RWPE1 (cell line): ENCODE measurements around the gene FXYD7.

ENCODE experiments used
- CTCF ChIA-PET: fragments of 350-600 bp; sonication (Branson Sonifier 250); formaldehyde crosslinking; extraction: SDS; loops from one replicate; lab custom pipeline; 2021; lab: Yijun Ruan, JAX
- POLR2A ChIA-PET: fragments of 400-600 bp; formaldehyde crosslinking; extraction: SDS; loops from one replicate; lab custom pipeline; 2020; ENCODE audit warnings: antibody characterized with exemption; ENCODE audit not compliant: low non-redundant PET; lab: Yijun Ruan, JAX
- DNase-seq: peaks from one replicate; pipeline ENCODE4 v3.0.0; 2012; ENCODE audit warnings: low spot score
- H3K27ac ChIP-seq: fragments of 450-650 bp; 2 replicates; pipeline ENCODE4 v1.5.1; 2017
- TF ChIP-seq, protein P1 (sequence below): fragments of 450-650 bp; conservative IDR thresholded peaks from 2 replicates; pipeline ENCODE4 v1.5.1; 2017; ENCODE audit warnings: low read depth, mild to moderate bottlenecking

Gene FXYD7

DNA sequence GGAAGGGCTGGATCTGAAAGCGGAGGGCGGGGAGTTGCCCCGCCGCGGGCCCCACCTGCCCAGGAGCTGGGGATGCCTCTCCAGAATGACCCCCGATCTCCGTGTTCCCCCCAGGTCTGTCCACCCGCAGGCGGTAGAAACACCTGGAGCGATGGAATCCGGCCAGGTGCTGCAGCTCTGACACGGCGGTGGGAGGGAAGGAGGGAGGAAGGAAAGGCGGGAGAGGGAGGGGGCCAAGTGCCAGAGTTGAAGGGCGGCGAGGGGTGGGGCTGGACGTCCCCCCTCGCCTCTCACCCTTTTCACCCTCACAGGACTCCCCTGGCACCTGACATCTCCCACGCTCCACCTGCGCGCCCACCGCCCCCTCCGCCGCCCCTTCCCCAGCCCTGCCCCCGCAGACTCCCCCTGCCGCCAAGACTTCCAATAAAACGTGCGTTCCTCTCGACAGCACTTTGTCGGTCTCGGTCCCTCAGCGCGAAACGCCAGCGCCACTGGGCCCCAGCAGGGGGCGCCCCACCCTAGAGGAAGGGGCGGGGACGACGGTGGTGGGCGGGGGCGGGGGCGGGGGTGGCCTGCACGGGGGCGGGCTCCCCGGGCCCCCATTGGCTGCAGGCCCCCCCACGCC, 337 bp upstream of the FXYD7 start:
- CTCF ChIA-PET, result interaction anchor here (0.5 to 2.6 kb wide), 10 partner anchors 28 to 171 kb away, joined by 3 to 14 read pairs (median 4); no protein-coding TSS in a partner anchor
- TF ChIP-seq, protein P1, sequence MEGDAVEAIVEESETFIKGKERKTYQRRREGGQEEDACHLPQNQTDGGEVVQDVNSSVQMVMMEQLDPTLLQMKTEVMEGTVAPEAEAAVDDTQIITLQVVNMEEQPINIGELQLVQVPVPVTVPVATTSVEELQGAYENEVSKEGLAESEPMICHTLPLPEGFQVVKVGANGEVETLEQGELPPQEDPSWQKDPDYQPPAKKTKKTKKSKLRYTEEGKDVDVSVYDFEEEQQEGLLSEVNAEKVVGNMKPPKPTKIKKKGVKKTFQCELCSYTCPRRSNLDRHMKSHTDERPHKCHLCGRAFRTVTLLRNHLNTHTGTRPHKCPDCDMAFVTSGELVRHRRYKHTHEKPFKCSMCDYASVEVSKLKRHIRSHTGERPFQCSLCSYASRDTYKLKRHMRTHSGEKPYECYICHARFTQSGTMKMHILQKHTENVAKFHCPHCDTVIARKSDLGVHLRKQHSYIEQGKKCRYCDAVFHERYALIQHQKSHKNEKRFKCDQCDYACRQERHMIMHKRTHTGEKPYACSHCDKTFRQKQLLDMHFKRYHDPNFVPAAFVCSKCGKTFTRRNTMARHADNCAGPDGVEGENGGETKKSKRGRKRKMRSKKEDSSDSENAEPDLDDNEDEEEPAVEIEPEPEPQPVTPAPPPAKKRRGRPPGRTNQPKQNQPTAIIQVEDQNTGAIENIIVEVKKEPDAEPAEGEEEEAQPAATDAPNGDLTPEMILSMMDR, result peak; percentile 66
- POLR2A ChIA-PET, result no interaction called here
- no peak overlapping the region for H3K27ac ChIP-seq
- peak; percentile 34 for DNase-seq

GRCh38 chr19:35143818-35144217, 763 bp downstream of the FXYD7 start:
- ChIA-PET CTCF (interaction anchor here (0.6 kb wide), 2 partner anchors 75 to 124 kb away, joined by 3 to 4 read pairs; no protein-coding TSS in a partner anchor), POLR2A (no interaction called here)

GRCh38 chr19:35144259-35144599, 1.2 kb downstream of the FXYD7 start:
- no peak overlapping the region for H3K27ac ChIP-seq
- CTCF ChIA-PET, result interaction anchor here (0.6 to 0.8 kb wide), 2 partner anchors 9 to 76 kb away, joined by 3 read pairs; no protein-coding TSS in a partner anchor
- DNase-seq, result no peak
- TF ChIP-seq, protein P1, result no peak
- POLR2A ChIA-PET, result interaction anchor here (0.9 kb wide), 1 partner anchor 10 kb away, joined by 3 read pairs; no protein-coding TSS in a partner anchor

More at GRCh38 chr19:35143818-35144217, 763 bp downstream of the FXYD7 start:
- DNase-seq, result no peak
- TF ChIP-seq, protein P1, result no peak
- no peak overlapping the region for H3K27ac ChIP-seq

DNA sequence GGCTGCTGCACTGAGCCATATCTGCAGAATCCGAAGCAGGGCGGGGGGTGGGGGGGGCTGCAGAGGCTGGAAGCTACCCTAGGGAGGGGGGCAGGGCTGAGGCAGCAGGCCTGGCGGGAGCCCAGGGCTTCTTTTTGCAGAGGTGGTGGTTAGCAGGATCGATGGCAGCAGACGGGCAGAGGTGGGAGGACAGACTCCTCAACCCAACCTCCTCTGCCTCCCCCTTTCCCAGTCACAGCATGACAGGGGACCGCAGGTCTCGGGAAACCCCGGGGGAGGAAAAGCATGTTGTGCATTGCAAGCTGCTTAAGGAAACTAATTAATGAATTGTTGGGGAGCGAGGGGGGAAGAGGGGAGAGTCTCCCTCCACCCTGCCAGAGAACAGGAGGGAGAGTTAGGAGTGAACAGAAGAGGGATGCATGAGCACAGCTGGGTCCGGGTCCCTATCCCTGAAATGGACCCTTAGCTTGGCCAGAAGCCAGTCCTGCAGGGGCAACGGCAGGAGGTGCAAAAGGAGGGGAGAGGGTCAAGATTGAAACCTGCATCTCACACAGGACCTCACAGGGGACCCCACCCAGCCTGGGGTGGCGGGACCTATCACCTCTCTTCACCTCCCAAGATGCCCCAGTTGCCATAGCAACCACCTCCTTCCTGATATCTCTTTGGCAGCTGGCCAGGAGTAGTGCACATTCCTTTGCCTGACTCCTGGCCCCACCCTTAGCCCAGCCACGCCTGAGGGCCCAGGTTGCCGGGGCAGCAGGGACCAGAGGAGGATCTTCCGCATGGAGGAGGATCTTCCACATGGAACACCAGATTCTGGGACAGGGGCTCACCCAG, 1.8 kb downstream of the FXYD7 start:
- TF ChIP-seq, protein P1, result no peak
- H3K27ac ChIP-seq, result no peak overlapping the region
- ChIA-PET CTCF (interaction anchor here (0.8 to 1.6 kb wide), 2 partner anchors 9 to 10 kb away, joined by 3 to 8 read pairs; partner anchors contain the start of gene FXYD5), POLR2A (interaction anchor here (0.9 kb wide), 1 partner anchor 9 kb away, joined by 3 read pairs; no protein-coding TSS in a partner anchor)
- DNase-seq, result peak; percentile 91

DNA sequence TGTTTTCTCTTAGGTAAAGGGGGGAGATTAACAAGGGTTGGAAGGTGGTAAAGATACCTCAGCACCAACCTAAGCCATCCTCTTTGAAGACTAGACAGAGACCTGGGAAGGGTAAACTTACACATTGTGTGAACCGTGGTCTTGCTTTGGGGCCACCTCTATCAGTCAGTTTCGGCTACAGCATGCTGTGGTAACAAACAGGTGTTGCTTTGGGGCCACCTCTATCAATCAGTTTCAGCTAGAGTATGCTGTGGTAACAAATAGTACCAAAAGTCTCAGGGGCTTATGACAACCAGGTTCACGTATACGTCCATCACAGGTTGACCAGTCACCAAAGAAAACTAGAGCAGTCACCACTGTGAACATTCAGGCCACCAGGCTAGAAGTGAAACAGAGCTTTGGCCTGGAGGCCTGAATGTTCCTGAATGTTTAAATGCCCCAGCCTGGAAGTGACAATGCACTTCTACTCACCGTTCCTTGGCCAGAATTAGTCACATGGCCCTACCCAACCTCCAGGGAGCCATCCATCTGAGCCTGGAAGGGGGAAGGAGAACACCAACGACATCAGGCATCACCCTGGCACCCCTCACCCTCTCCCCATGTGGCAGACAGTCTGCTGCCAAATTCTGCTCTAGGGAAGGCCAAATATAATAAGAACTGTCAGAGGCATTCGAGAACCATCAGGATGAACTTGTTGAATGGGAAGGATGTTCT, 3.8 kb downstream of the FXYD7 start:
- no peak for DNase-seq
- H3K27ac ChIP-seq, result no peak overlapping the region
- TF ChIP-seq, protein P1, result no peak
- CTCF ChIA-PET, result no interaction called here
- POLR2A ChIA-PET, result no interaction called here

GRCh38 chr19:35149463-35149862, 6.4 kb downstream of the FXYD7 start:
- no peak overlapping the region for H3K27ac ChIP-seq
- ChIA-PET CTCF (no interaction called here), POLR2A (no interaction called here)
- TF ChIP-seq, protein P1, result no peak
- DNase-seq, result no peak
